Measurements from ENCODE around the gene USP24. TPM values are rescaled to one million over a fixed set of nuclear protein-coding genes. Genes with fewer than 3 reads are reported as not detected.

USP24 gene
- total RNA-seq, 2 donors from 2014 or later, result 47.8 to 58.5 TPM

- Histone ChIP-seq H3K27ac (no peak overlapping the region), H3K4me1 (ENCODE audit: control insufficient read depth in 1 of 2, low read depth in 2 of 2) (no peaks in the 10 kb centered on the region), H3K4me3 (no peak overlapping the region), H3K9me3 (no peaks in the 10 kb centered on the region), H3K36me3 (no peaks in the 10 kb centered on the region), H3K27me3 (replicated peaks; ENCODE audit: insufficient read depth) (no peaks in the 10 kb centered on the region)
- no peak for ATAC-seq (ENCODE audit: insufficient number of reproducible peaks, low FRiP score, low read depth)
- no peak for DNase-seq (ENCODE audit: low spot score)
- TF ChIP-seq CTCF (IDR thresholded peaks at IDR 0.05), result no peak
Measured at GRCh38 chr1:55055951-55056631, 159.1 kb downstream of the USP24 start.

DNA sequence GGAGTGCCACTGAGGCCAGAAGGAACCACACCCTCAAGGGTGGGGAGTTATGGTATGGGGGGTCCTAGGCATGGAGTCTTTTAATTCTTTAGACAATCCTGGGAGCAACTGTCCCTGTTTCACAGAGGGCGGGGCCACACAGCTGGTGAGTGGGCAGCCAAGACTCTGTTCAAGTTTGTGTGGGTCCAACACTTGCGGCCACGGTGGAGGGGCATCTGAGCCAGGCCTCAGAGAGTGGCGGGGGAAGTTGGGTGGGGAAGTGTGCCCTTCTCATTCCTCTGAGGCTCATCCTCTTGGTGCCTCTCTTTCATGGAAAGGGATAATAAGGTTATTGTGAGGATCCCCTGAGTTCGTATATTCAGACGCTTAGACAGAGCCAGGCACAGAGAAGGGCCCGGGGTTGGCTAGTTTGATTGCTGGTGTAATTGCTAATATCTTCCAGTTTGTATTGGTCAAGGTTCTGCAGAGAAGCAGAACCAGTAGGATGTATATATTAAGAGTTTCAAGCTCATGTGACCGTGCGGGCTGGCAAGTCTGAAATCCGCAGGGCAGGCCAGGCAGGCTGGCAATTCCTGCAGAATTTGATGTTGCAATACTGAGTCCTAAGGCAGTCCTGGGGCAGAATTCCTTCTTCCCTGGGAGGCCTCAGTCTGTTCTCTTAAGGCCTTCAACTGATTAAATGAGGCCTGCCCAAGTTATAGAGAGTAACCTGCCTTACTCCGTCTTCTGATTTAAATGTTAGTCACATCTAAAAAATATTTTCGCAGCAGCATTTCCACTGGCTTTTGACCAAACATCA lies 159.9 kb downstream of the USP24 start:
- no peak overlapping the region for H3K27ac ChIP-seq
- no peaks in the 10 kb centered on the region for H3K36me3 ChIP-seq
- H3K4me3 ChIP-seq, result no peak overlapping the region
- ATAC-seq (ENCODE audit: insufficient number of reproducible peaks, low FRiP score, low read depth) (no peak), DNase-seq (ENCODE audit: low spot score) (no peak)
- no peaks in the 10 kb centered on the region for H3K4me1 ChIP-seq (ENCODE audit: control insufficient read depth in 1 of 2, low read depth in 2 of 2)
- no peaks in the 10 kb centered on the region for H3K27me3 ChIP-seq (replicated peaks; ENCODE audit: insufficient read depth)
- no peaks in the 10 kb centered on the region for H3K9me3 ChIP-seq
- no peak for TF ChIP-seq CTCF (IDR thresholded peaks at IDR 0.05)

GRCh38 chr1:55054396-55054795 lies 160.8 kb downstream of the USP24 start:
- no peaks in the 10 kb centered on the region for H3K4me1 ChIP-seq (ENCODE audit: control insufficient read depth in 1 of 2, low read depth in 2 of 2)

GRCh38 chr1:55053265-55053954 lies 161.8 kb downstream of the USP24 start:
- Histone ChIP-seq H3K36me3 (no peaks in the 10 kb centered on the region), H3K4me1 (ENCODE audit: control insufficient read depth in 1 of 2, low read depth in 2 of 2) (no peaks in the 10 kb centered on the region), H3K27me3 (replicated peaks; ENCODE audit: insufficient read depth) (no peaks in the 10 kb centered on the region), H3K9me3 (no peaks in the 10 kb centered on the region), H3K4me3 (no peak overlapping the region), H3K27ac (no peak overlapping the region)
- DNase-seq (ENCODE audit: low spot score) (no peak), ATAC-seq (ENCODE audit: insufficient number of reproducible peaks, low FRiP score, low read depth) (no peak)
- TF ChIP-seq CTCF (IDR thresholded peaks at IDR 0.05), result no peak

More at GRCh38 chr1:55054396-55054795, 160.8 kb downstream of the USP24 start:
- Histone ChIP-seq H3K9me3 (no peaks in the 10 kb centered on the region), H3K4me3 (no peak overlapping the region), H3K27ac (no peak overlapping the region), H3K36me3 (no peaks in the 10 kb centered on the region), H3K27me3 (replicated peaks; ENCODE audit: insufficient read depth) (no peaks in the 10 kb centered on the region)
- TF ChIP-seq CTCF (IDR thresholded peaks at IDR 0.05), result no peak
- no peak for ATAC-seq (ENCODE audit: insufficient number of reproducible peaks, low FRiP score, low read depth)
- DNase-seq (ENCODE audit: low spot score), result no peak

Data from thoracic aorta (tissue), 2 donors.